ENCODE measurements around the gene HIGD1C. TPM values are rescaled to one million over a fixed set of nuclear protein-coding genes. Genes with fewer than 3 reads are reported as not detected.

Gene HIGD1C
- total RNA-seq, 4 donors from 2014 or later = not detected

GRCh38 chr12:50928392-50928791 lies 24.0 kb upstream of the HIGD1C start:
- no peak for TF ChIP-seq CTCF (IDR thresholded peaks at IDR 0.05; ENCODE audit: low read depth)

GRCh38 chr12:50929831-50930230 lies 22.5 kb upstream of the HIGD1C start:
- TF ChIP-seq CTCF (IDR thresholded peaks at IDR 0.05; ENCODE audit: low read depth) = no peak

DNA sequence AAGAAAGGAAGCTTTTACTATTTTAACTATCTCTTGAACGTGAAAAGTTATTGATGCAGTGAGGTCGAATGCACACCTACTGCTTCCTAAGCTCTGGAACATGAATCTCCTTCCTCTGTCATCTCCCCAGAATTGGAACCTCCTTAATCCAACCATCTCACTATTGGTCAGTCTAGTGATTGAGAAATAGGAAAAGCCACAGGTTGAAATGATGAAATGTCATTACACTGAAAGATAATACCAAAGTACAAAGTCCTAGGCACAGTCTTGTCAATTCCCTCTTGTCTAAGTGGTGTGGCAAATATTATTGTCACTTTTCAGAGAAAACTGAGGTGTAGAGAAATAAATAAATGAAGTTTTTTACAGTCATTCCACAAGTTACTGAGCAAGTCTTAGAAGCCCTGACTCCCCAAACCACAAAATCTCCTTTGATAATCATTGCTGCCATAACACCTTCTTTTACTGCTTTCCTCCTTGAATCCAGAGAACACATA lies 19.5 kb upstream of the HIGD1C start:
- no peak for TF ChIP-seq CTCF (IDR thresholded peaks at IDR 0.05; ENCODE audit: low read depth)

GRCh38 chr12:50933459-50934124 lies 18.8 kb upstream of the HIGD1C start:
- no peak for TF ChIP-seq CTCF (IDR thresholded peaks at IDR 0.05; ENCODE audit: low read depth)

- no peak for TF ChIP-seq CTCF (IDR thresholded peaks at IDR 0.05; ENCODE audit: low read depth)
Measured at GRCh38 chr12:50934371-50934851, 17.9 kb upstream of the HIGD1C start.

GRCh38 chr12:50934981-50935807 lies 17.1 kb upstream of the HIGD1C start:
- no peak for TF ChIP-seq CTCF (IDR thresholded peaks at IDR 0.05; ENCODE audit: low read depth)
